CD14-positive monocyte (primary cell): Measurements from ENCODE around the gene WDR43. TPM values are rescaled to one million over a fixed set of nuclear protein-coding genes. Genes with fewer than 3 reads are reported as not detected.

Experiments
- DNase-seq, 3 donors: peaks; one replicate each; pipeline ENCODE4 v3.0.0-alpha.2; 2011 to 2022
- H2AFZ ChIP-seq: 2 replicates; pipeline ENCODE4 v1.6.0; 2012; ENCODE audit warnings: mild to moderate bottlenecking, low read depth, low read length, inconsistent platforms; ENCODE audit not compliant: insufficient read depth, poor library complexity, severe bottlenecking
- H3K27ac ChIP-seq, 2 donors: 1 replicate in 1 of 2; 2 replicates in 1 of 2; pipeline ENCODE4 v1.5.1; 2012 to 2013; ENCODE audit warnings: low read length in 2 of 2, control low read depth in 1 of 2, inconsistent platforms in 1 of 2, low read depth in 1 of 2, mild to moderate bottlenecking in 1 of 2
- H3K27me3 ChIP-seq, 2 donors: one replicate each; pipeline versions ENCODE4 v1.6.0 to v1.6.1; 2011 to 2013; ENCODE audit warnings: low read length in 2 of 2; ENCODE audit not compliant: control insufficient read depth in 2 of 2, insufficient read depth in 2 of 2
- H3K36me3 ChIP-seq, 2 donors: replicated peaks in 1 of 2; 1 replicate in 1 of 2; 2 replicates in 1 of 2; pipeline versions ENCODE4 v1.5.1 to v1.6.1; 2012 to 2013; ENCODE audit warnings: low read length in 2 of 2, control low read depth in 1 of 2, inconsistent platforms in 1 of 2, mild to moderate bottlenecking in 1 of 2; ENCODE audit not compliant: insufficient read depth in 2 of 2, control insufficient read depth in 1 of 2
- H3K4me1 ChIP-seq, 2 donors: 1 replicate in 1 of 2; 2 replicates in 1 of 2; pipeline versions ENCODE4 v1.5.1 to v1.6.1; 2012 to 2013; ENCODE audit warnings: low read length in 2 of 2, control low read depth in 1 of 2, inconsistent platforms in 1 of 2, mild to moderate bottlenecking in 1 of 2, moderate library complexity in 1 of 2; ENCODE audit not compliant: insufficient read depth in 2 of 2, control insufficient read depth in 1 of 2
- H3K4me2 ChIP-seq: replicated peaks from 2 replicates; pipeline ENCODE3; 2012; ENCODE audit warnings: low read length, moderate library complexity, mild to moderate bottlenecking; ENCODE audit not compliant: poor library complexity, severe bottlenecking; ENCODE audit errors: extremely low read depth
- H3K4me3 ChIP-seq, 3 experiments: fragments of 200-600 bp in 1 of 3; sonication (generic) in 1 of 3; replicated peaks in 1 of 3; 1 replicate in 2 of 3; 2 replicates in 1 of 3; pipeline ENCODE4 v1.5.1; 2011 to 2013; ENCODE audit warnings: low read length in 3 of 3, mild to moderate bottlenecking in 3 of 3, control low read depth in 2 of 3, low read depth in 2 of 3, inconsistent platforms in 1 of 3, moderate library complexity in 1 of 3
- H3K79me2 ChIP-seq: 2 replicates; pipeline ENCODE4 v1.6.0; 2012; ENCODE audit warnings: mild to moderate bottlenecking, control low read depth, inconsistent platforms, low read length, moderate library complexity; ENCODE audit not compliant: insufficient read depth
- H3K9ac ChIP-seq: 2 replicates; pipeline ENCODE4 v1.6.0; 2017; ENCODE audit warnings: low read length, mild to moderate bottlenecking; ENCODE audit not compliant: insufficient read depth, poor library complexity, severe bottlenecking
- H3K9me3 ChIP-seq, 2 donors: replicated peaks in 1 of 2; 1 replicate in 1 of 2; 2 replicates in 1 of 2; pipeline versions ENCODE4 v1.5.1 to v1.6.1; 2012 to 2013; ENCODE audit warnings: low read length in 2 of 2, control low read depth in 1 of 2; ENCODE audit not compliant: control insufficient read depth in 1 of 2, insufficient read depth in 1 of 2
- H4K20me1 ChIP-seq: 2 replicates; pipeline ENCODE4 v1.6.0; 2012; ENCODE audit warnings: mild to moderate bottlenecking, low read length, control low read depth, moderate library complexity; ENCODE audit not compliant: insufficient read depth
- H3K27ac Mint-ChIP-seq, 7 donors: one replicate each; pipeline ENCODE4 v1.8.0; 2020; ENCODE audit warnings: mild to moderate bottlenecking in 7 of 7, mixed read lengths in 7 of 7, moderate library complexity in 6 of 7, inconsistent platforms in 2 of 7
- H3K27me3 Mint-ChIP-seq, 3 donors: one replicate each; pipeline ENCODE4 v1.8.0; 2021 to 2022; ENCODE audit warnings: low read depth in 3 of 3, mild to moderate bottlenecking in 3 of 3, mixed read lengths in 3 of 3, moderate library complexity in 3 of 3, inconsistent platforms in 1 of 3
- H3K36me3 Mint-ChIP-seq, 2 donors: one replicate each; pipeline ENCODE4 v1.8.0; 2020; ENCODE audit warnings: mixed read lengths in 2 of 2, inconsistent platforms in 1 of 2, mild to moderate bottlenecking in 1 of 2
- H3K4me1 Mint-ChIP-seq: one replicate; pipeline ENCODE4 v1.8.0; 2020; ENCODE audit warnings: mild to moderate bottlenecking, mixed read lengths
- H3K4me3 Mint-ChIP-seq, 2 donors: one replicate each; pipeline ENCODE4 v1.8.0; 2020; ENCODE audit warnings: mild to moderate bottlenecking in 2 of 2, mixed read lengths in 2 of 2, moderate library complexity in 1 of 2
- H3K9me3 Mint-ChIP-seq, 7 donors: one replicate each; pipeline ENCODE4 v1.8.0; 2020 to 2022; ENCODE audit warnings: mixed read lengths in 7 of 7, mild to moderate bottlenecking in 6 of 7, moderate library complexity in 6 of 7, inconsistent platforms in 2 of 7
- WGBS: methylation state at CpG from one replicate; pipeline ENCODE4 v1.1.5; 2013; ENCODE audit warnings: missing lambda C conversion rate; ENCODE audit not compliant: insufficient coverage; 5-methylcytosine and 5-hydroxymethylcytosine counted together
- intact Hi-C, 2 donors: fragments of 100-400 bp; cut with micrococcal nuclease; formaldehyde crosslinking; loops; one replicate each; pipeline versions ENCODE4 v1.15.0 to v1.15.1; 2023
- polyA plus RNA-seq, 3 donors: library from polyadenylated mRNA; depleted of rRNA in 1 of 3; unstranded in 2 of 3; stranded (reverse) in 1 of 3; fragments of 300-500 nt in 2 of 3; fragments of >200 nt in 1 of 3; fragmentation: Illumina TruSeq in 2 of 3; gene quantifications; 1 replicate in 2 of 3; 2 replicates in 1 of 3; pipeline ENCODE4 v1.2.3, GENCODE V29; 2012 to 2021
- TF ChIP-seq, protein P1 (sequence below): fragments of 200-600 bp; IDR thresholded peaks from one replicate; pipeline ENCODE4 v1.8.0; 2022; ENCODE audit warnings: antibody characterized with exemption, mild to moderate bottlenecking

Gene WDR43
- polyA plus RNA-seq, 3 donors, result 12.2 to 19.2 (median 16.1) TPM

DNA sequence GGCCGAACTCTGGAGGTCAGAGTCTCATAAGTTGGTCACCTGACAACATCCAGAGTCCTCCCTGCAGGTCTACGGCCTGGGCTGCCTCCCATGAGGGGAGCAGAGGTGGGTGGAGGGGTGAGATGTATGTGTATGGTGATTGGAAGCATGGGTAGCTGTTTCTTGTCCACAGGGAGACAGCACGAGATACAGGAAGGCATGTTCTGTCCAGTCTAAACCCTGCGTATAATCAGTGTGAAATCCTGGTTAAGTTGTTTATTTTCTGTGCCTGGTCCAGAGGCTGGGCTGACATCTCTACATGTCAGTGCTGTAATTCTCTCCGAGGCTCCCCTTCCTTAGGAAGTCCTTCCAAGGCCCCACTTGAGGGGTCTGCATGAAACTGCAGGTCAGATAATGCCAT lies 95.5 kb downstream of the WDR43 start:
- H3K9me3 Mint-ChIP-seq, result peaks cover 0 to 4% (median 0%) of the 10 kb centered on the region in 7 donors
- Histone ChIP-seq H3K27me3 (no peaks in the 10 kb centered on the region), H3K4me2 (no peak overlapping the region), H3K79me2 (no peaks in the 10 kb centered on the region), H3K4me3 (no peak overlapping the region), H3K9me3 (no peaks in the 10 kb centered on the region), H4K20me1 (no peaks in the 10 kb centered on the region), H3K4me1 (no peaks in the 10 kb centered on the region), H3K9ac (no peak overlapping the region), H2AFZ (no peak overlapping the region), H3K36me3 (no peaks in the 10 kb centered on the region), H3K27ac (no peak overlapping the region)
- WGBS, result 93% methylated on average over 3 of the region's 5 CpGs
- intact Hi-C loops, result loop anchor here in 1 of 2 donors (10.0 kb wide), 1 partner anchor 45 kb away; no protein-coding TSS in a partner anchor
- H3K27ac Mint-ChIP-seq, result no peak overlapping the region
- no peak for DNase-seq
- no peak overlapping the region for H3K4me3 Mint-ChIP-seq
- H3K27me3 Mint-ChIP-seq, result peaks cover 0 to 7% (median 2%) of the 10 kb centered on the region in 3 donors
- no peaks in the 10 kb centered on the region for H3K36me3 Mint-ChIP-seq
- TF ChIP-seq, protein P1, sequence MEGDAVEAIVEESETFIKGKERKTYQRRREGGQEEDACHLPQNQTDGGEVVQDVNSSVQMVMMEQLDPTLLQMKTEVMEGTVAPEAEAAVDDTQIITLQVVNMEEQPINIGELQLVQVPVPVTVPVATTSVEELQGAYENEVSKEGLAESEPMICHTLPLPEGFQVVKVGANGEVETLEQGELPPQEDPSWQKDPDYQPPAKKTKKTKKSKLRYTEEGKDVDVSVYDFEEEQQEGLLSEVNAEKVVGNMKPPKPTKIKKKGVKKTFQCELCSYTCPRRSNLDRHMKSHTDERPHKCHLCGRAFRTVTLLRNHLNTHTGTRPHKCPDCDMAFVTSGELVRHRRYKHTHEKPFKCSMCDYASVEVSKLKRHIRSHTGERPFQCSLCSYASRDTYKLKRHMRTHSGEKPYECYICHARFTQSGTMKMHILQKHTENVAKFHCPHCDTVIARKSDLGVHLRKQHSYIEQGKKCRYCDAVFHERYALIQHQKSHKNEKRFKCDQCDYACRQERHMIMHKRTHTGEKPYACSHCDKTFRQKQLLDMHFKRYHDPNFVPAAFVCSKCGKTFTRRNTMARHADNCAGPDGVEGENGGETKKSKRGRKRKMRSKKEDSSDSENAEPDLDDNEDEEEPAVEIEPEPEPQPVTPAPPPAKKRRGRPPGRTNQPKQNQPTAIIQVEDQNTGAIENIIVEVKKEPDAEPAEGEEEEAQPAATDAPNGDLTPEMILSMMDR, result no peak
- H3K4me1 Mint-ChIP-seq, result peaks cover 5% of the 10 kb centered on the region

DNA sequence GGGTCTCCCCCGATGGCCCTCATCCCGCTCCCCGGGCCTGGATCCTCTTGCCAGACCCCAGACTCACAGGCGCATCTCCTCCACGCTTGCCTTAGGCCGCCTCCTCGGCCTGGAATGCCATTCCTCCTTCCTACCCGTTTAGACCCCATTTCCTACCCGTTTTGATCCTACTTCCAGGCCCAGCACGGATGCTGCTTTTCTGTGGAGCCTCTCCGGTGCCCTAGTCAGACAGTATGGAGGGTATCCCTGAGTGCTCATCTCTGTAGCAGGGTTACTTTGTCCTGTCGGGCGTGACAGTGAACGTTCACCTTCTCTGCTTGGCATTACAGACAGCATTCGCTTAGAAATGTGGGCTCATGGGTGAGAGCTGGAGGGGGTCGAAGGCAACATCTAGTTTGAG lies 96.0 kb downstream of the WDR43 start:
- Histone ChIP-seq H3K36me3 (no peaks in the 10 kb centered on the region), H3K79me2 (no peaks in the 10 kb centered on the region), H3K9ac (no peak overlapping the region), H4K20me1 (no peaks in the 10 kb centered on the region), H2AFZ (no peak overlapping the region), H3K27ac (no peak overlapping the region), H3K4me3 (no peak overlapping the region), H3K4me1 (no peaks in the 10 kb centered on the region), H3K27me3 (no peaks in the 10 kb centered on the region), H3K4me2 (no peak overlapping the region), H3K9me3 (no peaks in the 10 kb centered on the region)
- H3K4me3 Mint-ChIP-seq, result no peak overlapping the region
- WGBS, result 88% methylated on average over 12 of the region's 16 CpGs
- intact Hi-C loops, result no loop called here
- H3K4me1 Mint-ChIP-seq, result peaks cover 5% of the 10 kb centered on the region
- no peak for DNase-seq
- TF ChIP-seq, protein P1, result no peak
- H3K9me3 Mint-ChIP-seq, result peaks cover 0 to 3% (median 0%) of the 10 kb centered on the region in 7 donors
- H3K27ac Mint-ChIP-seq, result peak overlapping the region in 1 of 7 donors; percentile 27
- H3K27me3 Mint-ChIP-seq, result peaks cover 0 to 7% (median 2%) of the 10 kb centered on the region in 3 donors
- no peaks in the 10 kb centered on the region for H3K36me3 Mint-ChIP-seq
